HG03066 (cell line): ENCODE data around the gene FOXF1.

Experiments used
- ATAC-seq: cut with Tn5 transposase; IDR thresholded peaks from one replicate; pipeline ENCODE4 v1.9.1; 2021; ENCODE audit warnings: low read depth; ENCODE audit not compliant: unreplicated experiment

The FOXF1 gene

GRCh38 chr16:86515777-86516622 lies 5.7 kb downstream of the FOXF1 start:
- ATAC-seq = no peak

- ATAC-seq = no peak
These were observed 6.3 kb downstream of the FOXF1 start for GRCh38 chr16:86516623-86517003.

GRCh38 chr16:86517033-86517432 lies 6.7 kb downstream of the FOXF1 start:
- no peak for ATAC-seq

DNA sequence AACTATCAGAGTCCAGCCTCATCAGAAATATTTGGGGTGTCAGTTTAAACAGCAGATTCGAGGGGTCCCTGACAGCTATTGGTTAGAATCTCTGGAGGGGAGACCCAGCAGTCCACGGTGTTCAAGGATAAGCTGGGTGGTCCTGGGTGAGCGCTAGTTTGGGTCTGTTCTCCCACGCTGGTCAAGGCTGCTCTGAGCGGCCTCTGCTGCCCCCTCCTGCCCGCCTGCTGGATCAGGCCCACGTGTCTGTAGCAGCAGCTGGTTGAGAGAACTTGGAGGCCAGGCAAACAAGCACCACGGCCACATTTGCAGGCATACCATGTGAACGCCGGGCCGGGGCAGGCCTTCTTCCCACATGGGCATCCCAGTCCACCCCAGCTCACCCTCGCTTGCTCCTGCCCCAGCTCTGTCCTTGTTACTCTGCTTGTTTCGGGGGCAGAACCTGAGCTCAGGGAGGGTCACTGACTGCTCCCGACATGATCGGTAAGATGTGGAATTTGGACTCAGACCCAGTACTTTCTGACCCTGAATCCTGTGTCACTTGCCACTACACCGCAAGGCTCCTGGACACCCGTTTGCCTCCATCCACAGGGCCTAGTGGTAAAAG lies 7.4 kb downstream of the FOXF1 start:
- no peak for ATAC-seq

- no peak for ATAC-seq
These were observed 8.8 kb downstream of the FOXF1 start for GRCh38 chr16:86519007-86519648.

DNA sequence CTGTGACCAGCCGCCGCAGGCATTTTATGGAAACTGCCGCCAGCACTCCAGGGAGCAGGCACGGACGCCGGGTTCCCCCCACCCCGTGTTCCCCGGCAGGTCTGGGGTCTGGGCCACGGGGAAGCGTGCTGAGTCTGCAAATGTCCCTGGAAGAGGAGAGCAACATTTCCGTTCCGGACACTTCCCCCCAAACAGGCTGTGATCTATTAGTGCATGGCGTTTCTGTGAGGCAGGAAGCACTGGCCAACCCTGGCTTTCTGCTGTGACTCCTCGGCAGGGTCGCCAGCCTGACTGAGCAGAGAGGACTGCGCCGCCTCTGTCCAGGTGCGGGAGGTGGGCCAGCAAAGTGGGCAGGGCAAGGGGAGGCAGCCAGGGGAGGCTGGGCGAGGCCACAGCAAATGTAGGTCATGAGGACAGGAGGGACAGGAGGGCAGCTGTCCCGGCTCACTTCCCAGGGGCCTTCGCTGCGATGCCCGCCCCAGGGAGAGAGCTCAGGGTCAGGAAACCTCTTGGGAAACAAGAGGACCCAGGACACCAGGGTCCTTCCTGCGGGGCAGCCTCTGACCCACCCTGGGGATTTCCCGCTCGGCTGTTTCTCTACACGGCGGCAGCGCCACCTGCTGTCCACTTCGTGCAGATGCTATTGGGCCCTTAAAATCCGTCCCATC lies 9.5 kb downstream of the FOXF1 start:
- no peak for ATAC-seq

DNA sequence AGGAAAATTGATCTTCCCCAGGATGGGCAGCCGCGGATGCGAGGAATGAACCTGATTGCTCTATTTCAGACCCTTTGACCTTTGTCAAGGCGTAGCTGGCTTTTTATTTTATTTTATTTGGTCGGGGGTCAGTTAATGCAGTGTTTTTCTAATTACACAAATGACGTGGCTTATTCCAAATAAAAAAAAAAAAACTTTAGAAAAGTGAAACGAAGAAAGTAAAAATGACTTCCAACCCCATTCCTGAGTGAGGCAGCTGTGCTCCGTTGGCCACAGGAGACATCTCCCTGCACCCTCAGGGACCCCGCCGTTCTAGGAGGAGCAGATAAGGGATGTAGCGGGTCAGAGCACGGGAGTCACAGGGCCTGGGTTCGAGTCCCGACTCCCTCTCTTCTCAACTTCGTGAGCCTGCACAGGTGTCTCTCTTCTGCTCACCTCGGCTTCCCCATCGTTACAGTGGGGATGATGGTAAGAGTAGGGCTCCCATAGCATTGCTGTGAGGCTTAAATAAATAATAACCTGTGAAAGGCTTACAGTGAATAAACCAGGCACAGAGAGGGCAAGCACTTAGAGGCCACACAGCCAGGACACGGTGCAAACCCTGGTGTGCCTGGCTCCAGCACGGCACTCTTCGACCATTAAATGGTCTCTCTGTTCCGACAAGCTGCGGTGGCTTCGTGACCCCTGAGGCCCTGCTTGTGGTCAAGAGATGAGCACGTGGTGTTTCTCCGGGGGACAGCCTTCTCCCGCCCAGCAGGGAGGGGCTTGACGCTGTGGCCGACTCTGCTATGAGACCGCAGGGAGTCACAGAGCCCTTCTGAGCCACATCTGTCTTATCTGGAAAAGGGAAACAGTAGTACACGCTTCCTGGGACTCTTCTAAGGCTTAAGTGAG lies 10.2 kb downstream of the FOXF1 start:
- ATAC-seq = no peak

DNA sequence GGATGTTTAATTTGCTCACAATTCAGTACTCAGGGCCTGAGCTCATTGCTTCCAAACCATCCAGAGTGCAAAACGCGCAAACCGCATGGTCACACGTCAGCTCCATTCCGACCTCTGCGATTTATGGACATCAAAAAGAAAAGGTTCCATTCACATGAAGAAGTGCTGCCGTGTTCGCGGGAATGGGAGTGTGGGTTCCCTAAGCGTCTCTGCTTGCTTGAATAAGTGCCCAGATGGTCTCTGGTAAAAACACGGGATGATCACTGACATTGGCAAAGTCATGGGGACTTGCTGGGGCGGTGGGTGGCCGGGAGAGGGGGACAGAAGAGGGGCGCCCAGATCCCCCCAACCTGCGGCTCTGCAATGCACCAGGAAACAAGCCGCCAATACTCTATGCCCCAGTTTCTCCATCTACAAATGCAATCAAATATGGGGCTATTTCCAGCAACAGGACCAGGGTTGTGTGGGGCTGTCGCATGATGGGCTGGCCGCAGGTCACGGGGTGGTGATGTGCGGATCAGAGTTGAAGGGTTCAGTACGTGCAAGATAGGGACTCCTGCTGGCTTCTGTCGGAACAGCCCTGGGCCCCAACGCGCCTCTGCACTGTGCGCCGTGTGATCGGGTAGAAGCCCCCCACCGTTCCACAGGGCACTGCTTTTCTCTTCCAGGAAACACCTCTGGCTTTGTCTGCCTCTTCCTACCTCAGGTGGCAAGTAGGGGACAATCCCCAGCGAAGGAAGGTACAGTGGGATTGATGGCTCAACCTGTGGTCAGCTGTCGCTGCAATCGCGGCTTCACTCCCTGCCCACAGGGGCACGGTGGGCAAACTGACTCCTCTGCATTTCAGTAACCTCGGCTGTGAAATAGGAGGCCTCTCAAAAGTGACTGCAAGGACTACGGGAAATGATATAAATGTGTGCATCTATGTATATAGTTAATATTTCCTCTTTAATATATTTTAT lies 11.2 kb downstream of the FOXF1 start:
- no peak for ATAC-seq

GRCh38 chr16:86522634-86523033 lies 12.3 kb downstream of the FOXF1 start:
- ATAC-seq = no peak

- no peak for ATAC-seq
These were observed 12.9 kb downstream of the FOXF1 start for GRCh38 chr16:86523166-86523740.

- no peak for ATAC-seq
These were observed 13.7 kb downstream of the FOXF1 start for GRCh38 chr16:86524029-86524428.

GRCh38 chr16:86525696-86526095 lies 15.4 kb downstream of the FOXF1 start:
- ATAC-seq = no peak

- no peak for ATAC-seq
These were observed 17.0 kb downstream of the FOXF1 start for GRCh38 chr16:86527366-86527765.

DNA sequence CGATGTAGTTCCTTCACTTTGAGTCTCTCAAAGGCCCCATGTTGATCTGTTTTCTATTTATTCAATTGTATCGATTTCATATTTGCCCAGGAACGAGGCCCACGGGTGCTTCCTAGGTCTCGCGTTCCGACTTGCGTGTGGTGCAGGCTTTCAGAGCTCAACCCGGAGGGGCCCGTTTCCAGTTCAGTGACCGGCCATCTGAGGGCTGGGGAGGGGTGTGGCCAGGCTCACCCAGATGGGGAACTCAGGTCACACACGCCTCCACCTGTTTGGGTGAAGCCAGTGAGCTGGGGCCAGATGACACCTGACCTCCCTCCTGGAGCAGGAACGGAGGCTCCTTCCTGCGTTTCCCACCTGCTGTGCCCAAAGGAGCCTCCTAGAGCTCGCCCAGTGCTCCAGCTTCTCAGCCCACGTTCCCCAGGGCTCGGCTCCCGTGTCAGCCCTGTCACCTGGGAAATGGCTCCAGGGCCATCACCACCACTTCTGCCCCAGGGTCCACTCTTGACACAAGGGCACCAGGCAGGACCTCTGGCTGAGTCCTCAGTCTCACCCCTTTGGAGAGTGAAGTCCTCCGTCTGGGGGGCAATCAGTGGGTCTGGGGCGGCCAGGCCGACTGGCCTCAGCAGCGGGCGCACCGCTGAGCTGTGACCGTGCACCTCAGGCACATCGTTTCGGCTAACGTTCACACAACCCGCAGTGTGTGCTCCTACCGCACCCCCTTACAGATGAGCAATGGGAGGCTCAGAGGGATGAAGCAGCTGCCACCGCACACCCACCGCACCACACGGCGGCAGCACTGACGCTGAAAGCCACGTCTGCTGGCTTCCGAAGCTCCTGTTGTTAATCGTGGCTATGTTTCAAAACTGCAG lies 18.0 kb downstream of the FOXF1 start:
- ATAC-seq = no peak

DNA sequence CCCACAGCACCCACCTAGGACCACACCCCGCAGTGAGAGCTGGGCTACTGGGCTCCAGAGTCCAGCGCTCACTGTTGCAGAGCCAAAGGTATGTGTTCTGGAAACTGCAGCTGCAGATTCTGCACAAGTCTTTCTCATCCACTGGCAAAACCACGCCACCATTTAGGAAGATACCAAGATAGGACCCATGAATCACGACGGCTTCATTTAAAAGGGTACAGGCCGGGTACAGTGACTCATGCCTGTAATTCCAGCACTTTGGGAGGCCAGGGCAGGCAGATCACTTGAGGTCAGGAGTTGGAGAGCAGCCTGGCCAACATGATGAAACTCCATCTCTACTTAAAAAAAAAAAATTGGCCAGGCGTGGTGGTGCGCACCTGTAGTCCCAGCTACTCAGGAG lies 18.8 kb downstream of the FOXF1 start:
- ATAC-seq = no peak

DNA sequence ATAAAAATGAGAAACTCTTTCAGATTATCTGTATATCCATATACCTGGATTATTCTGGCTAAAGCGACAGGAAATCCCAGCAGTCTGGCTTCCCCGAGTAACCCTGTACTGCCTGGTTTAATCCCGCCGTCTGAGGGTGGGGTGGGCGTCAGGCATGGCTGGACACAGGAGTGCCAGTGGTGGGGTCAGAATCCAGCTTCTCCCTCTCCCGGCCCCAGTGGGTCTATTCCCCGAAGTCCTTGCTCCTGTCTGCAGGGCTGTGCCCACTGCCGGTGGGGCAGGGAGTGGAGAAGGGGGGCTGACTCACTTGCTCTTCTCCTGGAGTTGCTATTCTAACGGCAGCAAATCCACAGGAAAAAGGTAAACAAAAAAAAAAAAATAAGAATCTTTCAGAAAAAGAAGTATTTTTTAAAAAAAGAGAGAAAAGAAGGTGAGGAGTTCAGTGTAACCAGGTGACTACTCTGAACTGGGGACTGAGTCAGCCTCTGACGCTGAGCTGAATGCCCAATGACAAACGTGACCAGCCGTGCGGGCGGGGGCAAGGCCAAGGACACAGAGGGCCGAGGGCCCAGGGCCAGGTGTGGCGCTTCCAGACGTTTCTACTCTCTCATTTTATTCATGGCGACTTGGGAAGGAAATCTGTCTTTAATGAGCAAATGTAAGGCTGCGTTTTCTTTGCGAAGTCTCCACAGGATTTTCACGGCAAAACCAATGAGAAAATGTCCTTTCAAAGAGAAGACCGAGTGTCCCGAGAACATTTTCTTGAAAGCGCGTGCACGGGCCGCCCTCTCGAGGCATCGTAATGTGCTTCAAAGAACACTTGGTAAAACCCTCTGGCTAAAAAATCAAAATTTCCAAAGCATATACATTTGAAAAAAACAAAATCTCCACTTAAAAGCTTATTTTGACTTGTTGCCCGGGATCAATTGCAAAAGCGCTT lies 20.2 kb downstream of the FOXF1 start:
- no peak for ATAC-seq

DNA sequence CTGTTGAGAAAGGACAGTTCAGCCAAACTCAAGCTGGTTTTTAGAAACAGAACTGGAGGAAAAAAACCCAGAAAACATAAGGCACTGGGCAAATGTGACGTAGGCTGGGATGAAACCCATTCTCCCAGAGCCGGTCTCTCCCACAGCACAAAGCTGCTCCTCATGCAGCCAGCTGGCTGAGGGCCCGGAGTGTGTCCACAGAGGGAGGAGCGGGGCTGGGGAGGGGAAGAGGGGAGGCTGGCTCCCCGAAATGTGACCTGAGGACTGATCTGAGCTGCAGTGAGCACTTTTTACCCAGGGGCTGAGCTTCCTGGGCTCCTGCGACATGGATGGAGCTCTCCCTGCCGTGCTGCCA lies 20.8 kb downstream of the FOXF1 start:
- no peak for ATAC-seq
